Body of pancreas (tissue), 4 donors: Measurements from ENCODE around the gene KIF1C.
A peak's percentile ranks its signal among the peaks of the same experiment; 100 is the strongest.

ENCODE experiments used
- CTCF ChIP-seq, 7 experiments: fragments of 450-650 bp in 4 of 7; fragments of 200-600 bp in 3 of 7; sonication (generic) in 3 of 7; IDR thresholded peaks; one replicate each; pipeline ENCODE4 v1.5.1; 2016 to 2019; ENCODE audit warnings: antibody characterized with exemption in 7 of 7
- POLR2A ChIP-seq, 3 donors: fragments of 450-650 bp; IDR thresholded peaks; one replicate each; pipeline ENCODE4 v1.6.1; 2016; ENCODE audit warnings: antibody characterized with exemption in 3 of 3, mild to moderate bottlenecking in 2 of 3

GRCh38 chr17:4986951-4987766 is 10.6 kb upstream of the KIF1C start, which contains the start of gene CAMTA2:
- peak; percentile 55 to 80 (median 78) for TF ChIP-seq POLR2A (IDR thresholded peaks at IDR 0.05)
- TF ChIP-seq CTCF (IDR thresholded peaks at IDR 0.05) = peak; percentile 55 to 83 (median 68)
